T-helper 1 cell treated with Interleukin-12 subunit alpha and Interleukin-12 subunit beta and Interleukin-4 antibody, amounts not matched to agents 30 ng/mL and 1 ng/mL, for 36 hours (primary cell): ENCODE measurements around the gene HEATR3. TPM values are rescaled to one million over a fixed set of nuclear protein-coding genes. Genes with fewer than 3 reads are reported as not detected.

Source experiments
- intact Hi-C: fragments of 100-400 bp; cut with micrococcal nuclease; formaldehyde crosslinking; loops from one replicate; pipeline ENCODE4 v1.15.1; 2024
- total RNA-seq: library from RNA; stranded (reverse); gene quantifications from 2 replicates; pipeline ENCODE4 v1.2.3, GENCODE V29; 2022

HEATR3 gene
- total RNA-seq, 1 donor from 2014 or later = 26.8 TPM

DNA sequence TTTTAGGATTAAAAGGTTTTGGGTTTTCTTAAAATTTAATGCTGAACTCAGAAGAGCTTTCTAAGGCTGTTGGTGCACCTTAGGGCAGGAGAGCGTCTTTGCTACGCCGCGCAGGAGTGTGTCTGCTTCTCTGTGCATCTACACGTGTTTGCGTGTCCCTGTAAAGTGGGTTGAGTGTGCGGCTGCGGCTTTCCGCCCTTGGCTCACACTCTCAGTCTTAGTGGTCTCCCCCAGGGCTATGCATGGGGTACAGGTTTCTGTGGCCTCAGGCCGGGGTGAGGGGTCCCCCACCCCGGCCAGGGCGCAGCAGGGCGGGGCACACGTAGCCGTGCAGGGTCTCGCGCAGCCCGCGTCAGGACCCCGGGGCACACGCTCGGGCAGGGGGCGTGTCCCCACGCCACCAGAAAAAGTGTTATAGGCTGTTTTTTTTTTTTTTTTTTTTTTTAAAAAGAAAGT lies 86.6 kb downstream of the HEATR3 start:
- intact Hi-C loops = loop anchor here (1.0 to 5.0 kb wide), 12 partner anchors 31 to 1542 kb away; partner anchors contain the start of genes CNEP1R1, HEATR3, N4BP1 and NKD1

DNA sequence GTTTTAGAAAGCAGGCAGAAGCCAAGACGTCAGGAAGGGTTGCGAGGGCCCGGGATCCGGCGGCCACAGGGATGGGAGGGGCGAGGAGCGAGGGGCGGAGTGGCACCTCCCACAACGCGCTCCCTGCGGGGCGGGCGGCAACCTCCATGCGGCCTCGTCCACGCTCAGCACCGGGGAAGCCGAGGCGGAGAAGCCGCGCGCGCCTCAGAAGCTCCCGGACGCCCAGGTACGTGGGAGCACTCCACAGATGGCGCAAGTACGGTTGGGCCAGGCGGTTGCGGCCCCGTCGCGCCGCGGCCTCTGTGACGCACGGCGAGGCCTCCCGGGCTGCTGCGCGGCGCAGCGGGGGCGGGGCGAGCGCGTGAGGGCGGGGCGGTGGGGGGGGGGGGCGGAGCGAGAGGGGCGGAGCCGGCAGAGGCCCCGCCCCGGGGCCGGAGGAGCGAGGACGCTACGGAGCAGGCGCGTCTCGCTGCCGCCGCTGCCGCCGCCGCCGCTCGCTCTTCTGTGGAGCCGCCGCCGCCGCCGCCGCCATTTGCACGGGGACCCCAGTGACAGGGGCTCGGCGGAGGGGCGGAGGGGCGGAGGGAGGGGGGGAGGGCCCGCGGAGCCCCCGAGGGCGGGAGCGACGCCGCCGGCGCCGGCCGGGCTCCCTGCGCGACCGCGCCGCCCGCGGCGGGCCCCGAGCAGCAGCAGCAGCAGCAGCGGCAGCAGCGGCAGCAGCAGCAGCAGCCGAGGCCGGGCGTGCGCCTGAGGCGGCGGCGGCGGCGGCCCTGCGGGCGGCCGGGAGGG lies 87.2 kb downstream of the HEATR3 start, which contains the start of gene TENT4B:
TSS of gene TENT4B (plus strand) at position 500 of the 789 bp plus-strand sequence. CDS start 316 bp downstream, outside the sequence.
- intact Hi-C loops = loop anchor here (1.0 to 5.0 kb wide), 13 partner anchors 32 to 1542 kb away; partner anchors contain the start of genes BRD7, CNEP1R1, HEATR3 and N4BP1

DNA sequence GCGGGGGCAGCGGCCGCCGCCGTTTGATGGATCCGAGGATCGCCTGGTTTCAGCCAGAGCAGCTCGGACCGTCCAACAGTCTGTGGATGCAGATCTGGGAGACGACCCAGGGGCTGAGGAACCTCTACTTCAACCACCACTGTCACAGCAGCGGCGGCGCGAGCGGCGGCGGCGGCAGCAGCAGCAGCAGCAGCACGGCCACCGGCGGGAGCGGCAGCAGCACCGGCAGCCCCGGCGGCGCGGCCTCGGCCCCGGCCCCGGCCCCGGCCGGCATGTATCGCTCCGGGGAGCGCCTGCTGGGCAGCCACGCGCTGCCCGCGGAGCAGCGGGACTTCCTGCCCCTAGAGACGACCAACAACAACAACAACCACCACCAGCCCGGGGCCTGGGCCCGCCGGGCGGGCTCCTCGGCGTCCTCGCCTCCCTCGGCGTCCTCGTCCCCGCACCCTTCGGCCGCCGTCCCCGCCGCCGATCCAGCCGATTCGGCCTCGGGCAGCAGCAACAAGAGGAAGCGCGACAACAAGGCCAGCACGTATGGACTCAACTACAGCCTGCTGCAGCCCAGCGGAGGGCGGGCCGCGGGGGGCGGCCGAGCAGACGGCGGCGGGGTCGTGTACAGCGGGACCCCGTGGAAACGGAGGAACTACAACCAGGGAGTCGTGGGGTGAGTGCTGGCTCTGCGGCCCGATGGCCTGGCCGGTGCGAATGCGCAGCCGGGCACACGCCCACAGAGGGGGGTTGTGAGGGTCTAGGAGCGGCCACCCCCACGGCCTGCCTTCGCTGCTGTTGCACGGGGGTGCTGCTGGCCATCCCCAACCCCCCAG lies 88.0 kb downstream of the HEATR3 start:
- intact Hi-C loops = loop anchor here (1.0 to 5.0 kb wide), 4 partner anchors 43 to 1543 kb away; partner anchors contain the start of genes BRD7, N4BP1 and SNX20

DNA sequence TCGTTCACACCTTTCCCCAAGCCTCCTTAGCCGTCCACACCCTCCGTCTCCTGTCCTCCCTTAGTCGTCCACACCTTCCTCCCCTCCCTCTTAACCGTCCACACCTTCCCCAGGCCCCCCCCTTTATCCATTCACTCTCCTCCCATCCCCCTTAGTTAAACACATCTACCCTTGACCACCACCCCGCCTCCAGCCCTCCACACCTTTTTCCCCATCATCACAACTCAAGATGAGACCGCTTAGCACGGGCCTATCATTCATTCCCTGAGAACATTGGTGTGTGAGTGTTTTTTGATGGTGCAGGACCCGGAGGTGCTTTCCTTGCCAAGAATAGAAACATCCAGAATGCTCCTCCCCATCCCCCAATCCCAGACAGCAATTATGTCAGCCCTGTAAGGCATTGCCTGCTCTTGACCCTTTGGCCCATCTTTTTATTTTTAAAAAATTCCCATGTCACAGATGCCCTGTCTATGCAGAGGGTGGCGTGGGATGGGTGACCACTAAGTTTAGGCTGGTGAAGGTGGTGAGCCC lies 88.7 kb downstream of the HEATR3 start:
- intact Hi-C loops = loop anchor here (2.0 to 5.0 kb wide), 2 partner anchors 42 to 528 kb away; partner anchors contain the start of gene SNX20

DNA sequence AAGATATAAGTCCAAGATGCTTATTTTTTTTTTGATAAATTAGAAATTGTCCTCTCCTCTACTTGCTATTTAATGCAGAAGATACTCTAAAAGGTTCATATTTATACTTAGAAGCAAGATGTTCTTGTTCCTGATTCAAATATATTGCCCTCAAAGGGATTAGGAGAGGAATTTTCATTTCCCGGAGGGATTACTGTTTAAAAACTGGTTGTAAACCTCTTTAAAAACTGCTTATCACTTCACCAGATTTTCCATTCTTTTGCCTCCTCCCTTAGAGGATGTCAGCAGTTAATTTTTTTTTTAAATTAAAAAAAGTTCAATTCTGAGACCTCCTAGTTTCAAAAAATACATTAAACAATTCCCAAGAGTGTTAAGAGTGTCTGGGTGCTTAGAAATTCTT lies 90.2 kb downstream of the HEATR3 start:
- intact Hi-C loops = loop anchor here (1.0 to 2.0 kb wide), 2 partner anchors 41 to 510 kb away; no protein-coding TSS in a partner anchor

Other genes with a start within 250 kb of the HEATR3 start
- not detected in 2 replicates for gene ZNF423, start 209.9 kb upstream of the HEATR3 start, total RNA-seq
- 26.8 and 29.3 TPM in 2 replicates for gene CNEP1R1, start 40.7 kb upstream of the HEATR3 start, total RNA-seq
- gene TENT4B, start 87.3 kb downstream of the HEATR3 start, total RNA-seq = 22.5 and 22.7 TPM in 2 replicates
- gene ADCY7, start 200.6 kb downstream of the HEATR3 start, total RNA-seq = 205 and 213 TPM in 2 replicates